B cell (primary cell): ENCODE data around the gene DLL1.

Source experiments
- CTCF ChIP-seq: fragments of 200-600 bp; IDR thresholded peaks from one replicate; pipeline ENCODE4 v1.8.0; 2022; ENCODE audit warnings: antibody characterized with exemption, mild to moderate bottlenecking
- EZH2 ChIP-seq: IDR thresholded peaks from 2 replicates; pipeline ENCODE4 v1.6.1; 2012; ENCODE audit warnings: borderline replicate concordance, low read depth, mild to moderate bottlenecking, moderate library complexity, low read length; ENCODE audit not compliant: insufficient read depth, poor library complexity, severe bottlenecking

GRCh38 chr6:170279977-170280688, 10.7 kb downstream of the DLL1 start:
- TF ChIP-seq CTCF (no peak), EZH2 (no peak)
